Gastroesophageal sphincter (tissue), 4 donors: ENCODE data around the gene KRT9. TPM values are rescaled to one million over a fixed set of nuclear protein-coding genes. Genes with fewer than 3 reads are reported as not detected.
"Not testable (repeated sequence)": the region's sequence is repeated elsewhere in the genome, so short reads cannot be mapped to it uniquely, and the experiment has no call there.

Source experiments
- ATAC-seq: fragments of 150-250 bp; one replicate; pipeline ENCODE4 v1.9.1; 2016; ENCODE audit warnings: mild to moderate bottlenecking, moderate library complexity
- H3K27ac ChIP-seq, 4 donors: fragments of 200-600 bp; sonication (generic) in 3 of 4; 1 replicate in 3 of 4; 2 replicates in 1 of 4; pipeline ENCODE4 v1.5.1; 2016 to 2019
- H3K27me3 ChIP-seq: fragments of 200-600 bp; sonication (generic); one replicate; pipeline ENCODE4 v1.5.1; 2019
- H3K36me3 ChIP-seq, 2 donors: fragments of 200-600 bp; sonication (generic); one replicate each; pipeline ENCODE4 v1.5.1; 2019; ENCODE audit warnings: control low read depth in 1 of 2
- H3K4me1 ChIP-seq, 3 donors: fragments of 200-600 bp; sonication (generic); 1 replicate in 2 of 3; 2 replicates in 1 of 3; pipeline ENCODE4 v1.5.1; 2016 to 2019; ENCODE audit warnings: control low read depth in 2 of 3
- H3K4me3 ChIP-seq, 2 donors: fragments of 200-600 bp; sonication (generic); one replicate each; pipeline ENCODE4 v1.5.1; 2019; ENCODE audit warnings: mild to moderate bottlenecking in 1 of 2, moderate library complexity in 1 of 2
- H3K9me3 ChIP-seq, 3 donors: fragments of 200-600 bp; sonication (generic); one replicate each; pipeline ENCODE4 v1.5.1; 2017 to 2019; ENCODE audit warnings: control low read depth in 2 of 3
- CTCF ChIP-seq, 4 experiments: fragments of 200-600 bp in 2 of 4; fragments of 450-650 bp in 2 of 4; sonication (generic) in 1 of 4; IDR thresholded peaks; one replicate each; pipeline ENCODE4 v1.5.1; 2017 to 2019; ENCODE audit warnings: antibody characterized with exemption in 4 of 4, mild to moderate bottlenecking in 2 of 4, moderate library complexity in 2 of 4
- EP300 ChIP-seq: sonication (generic); formaldehyde crosslinking; IDR thresholded peaks from one replicate; pipeline ENCODE4 v1.6.1; 2017; ENCODE audit warnings: antibody characterized with exemption, mild to moderate bottlenecking
- POLR2A ChIP-seq, 2 donors: fragments of 450-650 bp; IDR thresholded peaks; one replicate each; pipeline ENCODE4 v1.6.1; 2017; ENCODE audit warnings: antibody characterized with exemption in 2 of 2, mild to moderate bottlenecking in 2 of 2, moderate library complexity in 1 of 2
- POLR2AphosphoS5 ChIP-seq: sonication (generic); formaldehyde crosslinking; IDR thresholded peaks from one replicate; pipeline ENCODE4 v1.6.1; 2017; ENCODE audit warnings: antibody characterized with exemption
- WGBS, 2 donors: methylation state at CpG; one replicate each; pipeline ENCODE4 v1.1.5; 2018; ENCODE audit warnings: low coverage in 1 of 2; 5-methylcytosine and 5-hydroxymethylcytosine counted together
- total RNA-seq, 4 donors: library from RNA; depleted of rRNA; stranded (reverse); fragments of >200 nt; gene quantifications; one replicate each; pipeline ENCODE4 v1.1.0, GENCODE V29; 2016

Gene KRT9
- total RNA-seq, 4 donors from 2014 or later, result not detected

- Histone ChIP-seq H3K36me3 (no peaks in the 10 kb centered on the region), H3K4me1 (no peaks in the 10 kb centered on the region), H3K27me3 (peaks cover 12% of the 10 kb centered on the region), H3K9me3 (no peaks in the 10 kb centered on the region), H3K4me3 (no peak overlapping the region), H3K27ac (no peak overlapping the region)
- no CpG with 5 or more reads among the region's 5 CpGs for WGBS, 2 donors
- no peak for TF ChIP-seq EP300
- TF ChIP-seq POLR2AphosphoS5, result no peak
- no peak for ATAC-seq
Observed at GRCh38 chr17:41585301-41586056, 13.6 kb upstream of the KRT9 start.

GRCh38 chr17:41584331-41584927 lies 12.6 kb upstream of the KRT9 start:
- not testable (repeated sequence) for H3K4me1 ChIP-seq, H3K4me3 ChIP-seq, H3K27ac ChIP-seq, H3K36me3 ChIP-seq, ATAC-seq, H3K9me3 ChIP-seq
- peaks cover 18% of the 10 kb centered on the region for H3K27me3 ChIP-seq
- WGBS, 2 donors, result 50 to 90% methylated on average over 2 to 5 of the region's 8 CpGs

GRCh38 chr17:41583137-41584127 lies 11.6 kb upstream of the KRT9 start:
- 60 to 75% methylated on average over 3 to 18 of the region's 33 CpGs for WGBS, 2 donors
- no peak overlapping the region for H3K27ac ChIP-seq
- no peak overlapping the region for H3K4me3 ChIP-seq
- no peaks in the 10 kb centered on the region for H3K4me1 ChIP-seq
- H3K27me3 ChIP-seq, result peaks cover 28% of the 10 kb centered on the region
- H3K9me3 ChIP-seq, result no peaks in the 10 kb centered on the region
- no peaks in the 10 kb centered on the region for H3K36me3 ChIP-seq
- no peak for ATAC-seq
- no peak for TF ChIP-seq EP300
- TF ChIP-seq POLR2AphosphoS5, result no peak
- no peak for TF ChIP-seq CTCF (IDR thresholded peaks at IDR 0.05)
- TF ChIP-seq POLR2A (IDR thresholded peaks at IDR 0.05), result no peak

GRCh38 chr17:41582061-41582968 lies 10.5 kb upstream of the KRT9 start:
- H3K36me3 ChIP-seq, ATAC-seq, H3K9me3 ChIP-seq, H3K27ac ChIP-seq, H3K4me1 ChIP-seq, H3K4me3 ChIP-seq: not testable (repeated sequence)
- peaks cover 37% of the 10 kb centered on the region for H3K27me3 ChIP-seq
- WGBS, 2 donors, result 72 to 100% methylated on average over 3 to 7 of the region's 13 CpGs

GRCh38 chr17:41581366-41582060 lies 9.7 kb upstream of the KRT9 start:
- 77 to 100% methylated on average over 2 to 3 of the region's 4 CpGs for WGBS, 2 donors
- H3K27me3 ChIP-seq, result peaks cover 45% of the 10 kb centered on the region
- H3K27ac ChIP-seq, result no peak overlapping the region
- no peak overlapping the region for H3K4me3 ChIP-seq
- no peak for TF ChIP-seq CTCF (IDR thresholded peaks at IDR 0.05)
- no peak for TF ChIP-seq POLR2A (IDR thresholded peaks at IDR 0.05)
- no peak for TF ChIP-seq POLR2AphosphoS5
- TF ChIP-seq EP300, result no peak
- H3K4me1 ChIP-seq, result no peaks in the 10 kb centered on the region
- H3K9me3 ChIP-seq, result no peaks in the 10 kb centered on the region
- no peaks in the 10 kb centered on the region for H3K36me3 ChIP-seq
- ATAC-seq, result no peak
